DMS53 (cell line): Measurements from ENCODE around the gene PTCD1.
A peak's percentile ranks its signal among the peaks of the same experiment; 100 is the strongest.

Experiments
- DNase-seq: peaks from one replicate; lab custom pipeline; 2025; lab: John Stamatoyannopoulos, UW

PTCD1 gene

GRCh38 chr7:99448855-99449254 lies 10.3 kb upstream of the PTCD1 start:
- no peak for DNase-seq

- DNase-seq, result peak; percentile 69
These were observed 9.3 kb upstream of the PTCD1 start for GRCh38 chr7:99447943-99448342.

GRCh38 chr7:99446096-99446495 lies 7.5 kb upstream of the PTCD1 start:
- no peak for DNase-seq

GRCh38 chr7:99440195-99440594 lies 1.6 kb upstream of the PTCD1 start:
- no peak for DNase-seq

DNA sequence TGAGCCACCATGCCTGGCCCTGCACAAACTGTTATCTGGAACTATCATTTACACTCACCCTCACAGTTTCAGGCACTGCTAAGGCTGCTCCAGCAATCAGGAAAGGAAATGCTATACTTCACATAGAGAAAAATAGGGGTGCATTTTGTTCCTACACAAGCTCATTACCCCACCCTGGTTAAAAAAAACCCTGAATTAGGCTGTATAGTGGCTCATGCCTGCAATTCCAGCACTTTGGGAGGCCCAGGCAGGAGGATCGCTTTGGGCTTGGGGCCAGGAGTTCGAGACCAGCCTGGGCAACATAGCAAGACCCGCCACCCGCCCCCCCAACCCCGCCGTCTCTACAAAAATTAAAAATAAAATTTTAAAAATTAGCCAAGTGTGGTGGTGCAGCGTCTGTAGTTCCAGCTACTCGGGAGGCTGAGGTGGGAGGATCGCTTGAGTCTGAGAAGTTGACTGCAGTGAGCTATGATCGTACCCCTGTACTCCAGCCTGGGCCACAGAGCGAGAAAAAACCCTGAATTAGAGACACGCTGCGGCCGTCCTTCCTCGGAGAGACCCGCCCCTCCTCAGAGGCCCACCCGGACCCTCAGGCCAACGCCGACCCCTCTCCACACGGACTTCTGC lies 539 bp downstream of the PTCD1 start:
- DNase-seq, result peak; percentile 58

GRCh38 chr7:99433158-99433557 lies 5.4 kb downstream of the PTCD1 start:
- DNase-seq, result no peak

DNA sequence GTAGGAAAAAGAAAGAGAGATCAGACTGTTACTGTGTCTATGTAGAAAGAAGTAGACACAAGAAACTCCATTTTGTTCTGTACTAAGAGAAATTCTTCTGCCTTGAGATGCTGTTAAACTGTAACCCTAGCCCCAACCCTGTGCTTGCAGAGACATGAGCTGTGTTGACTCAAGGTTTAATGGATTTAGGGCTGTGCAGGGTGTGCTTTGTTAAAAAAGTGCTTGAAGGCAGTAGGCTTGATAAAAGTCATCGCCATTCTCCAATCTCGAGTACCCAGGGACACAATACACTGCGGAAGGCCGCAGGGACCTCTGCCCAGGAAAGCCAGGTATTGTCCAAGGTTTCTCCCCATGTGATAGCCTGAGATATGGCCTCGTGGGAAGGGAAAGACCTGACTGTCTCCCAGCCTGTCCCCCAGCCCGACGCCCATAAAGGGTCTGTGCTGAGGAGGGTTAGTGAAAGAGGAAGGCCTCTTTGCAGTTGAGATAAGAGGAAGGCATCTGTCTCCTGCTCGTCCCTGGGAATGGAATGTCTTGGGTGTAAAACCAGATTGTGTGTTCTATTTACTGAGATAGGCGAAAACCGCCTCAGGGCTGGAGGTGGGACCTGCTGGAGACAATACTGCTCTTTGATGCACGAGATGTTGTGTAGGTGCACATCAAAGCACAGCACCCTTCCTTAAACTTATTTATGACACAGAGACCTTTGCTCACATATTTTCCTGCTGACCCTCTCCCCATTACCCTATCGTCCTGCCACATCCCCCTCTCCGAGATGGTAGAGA lies 6.7 kb downstream of the PTCD1 start:
- peak; percentile 72 for DNase-seq

DNA sequence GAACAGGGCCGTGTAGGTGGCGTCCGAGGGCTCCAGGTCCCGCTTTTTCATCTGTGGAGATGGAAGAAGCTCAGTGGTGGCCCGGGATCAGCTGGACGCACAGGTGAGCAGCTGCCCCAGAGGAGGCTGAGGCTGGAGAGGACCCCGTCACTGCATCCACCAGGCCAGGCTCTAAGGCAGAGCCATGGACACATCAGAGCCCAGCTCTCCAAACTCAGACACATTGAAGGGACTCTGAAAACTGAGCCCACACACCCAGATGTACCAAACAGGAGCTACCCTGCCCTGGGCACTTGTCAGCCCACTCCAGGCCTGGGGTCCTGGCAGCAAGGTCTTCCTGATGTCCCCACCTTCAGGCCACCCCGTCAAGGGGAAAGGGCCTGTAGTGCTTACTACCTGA lies 8.8 kb downstream of the PTCD1 start:
- no peak for DNase-seq

- no peak for DNase-seq
These were observed 9.5 kb downstream of the PTCD1 start for GRCh38 chr7:99428972-99429566.

DNA sequence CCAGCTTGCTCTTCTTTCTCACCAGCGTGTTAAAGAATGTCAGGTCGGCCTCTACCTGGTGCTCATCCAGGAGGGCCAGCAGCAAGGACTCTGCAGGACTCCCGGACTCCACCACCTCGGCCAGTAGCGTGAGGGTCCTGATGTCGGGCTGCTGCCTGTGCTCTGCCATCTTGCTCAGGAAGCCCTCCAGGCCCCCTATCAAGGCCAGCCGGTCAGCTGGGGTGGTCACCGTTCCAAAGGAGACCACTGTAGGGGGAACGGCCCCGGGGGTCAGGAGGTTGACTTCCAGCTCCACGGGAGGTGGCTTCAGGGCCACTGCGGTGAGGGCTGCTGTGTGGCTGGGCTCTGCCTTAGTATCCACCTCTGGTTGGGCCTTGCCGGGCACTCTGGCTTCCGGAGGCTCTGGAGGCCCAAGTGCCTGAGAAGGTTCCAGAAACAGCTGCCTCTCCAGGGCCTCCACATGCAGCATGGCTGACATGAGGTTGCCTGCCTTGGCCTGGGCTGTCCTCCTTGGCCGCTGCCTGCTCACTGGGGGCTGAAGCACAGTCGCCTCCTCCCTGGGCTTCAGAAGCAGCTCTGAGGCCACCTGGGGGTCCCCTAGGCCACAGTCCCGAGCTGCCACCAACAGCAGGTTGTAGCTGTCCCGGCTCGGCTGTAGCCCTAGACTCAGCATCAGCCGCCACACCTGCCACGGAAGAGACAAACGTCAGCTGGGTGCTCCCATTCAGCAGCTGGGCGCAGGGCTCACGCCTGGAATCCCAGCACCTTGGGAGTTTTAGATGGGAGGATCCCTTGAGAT lies 13.5 kb downstream of the PTCD1 start:
- DNase-seq, result no peak

DNA sequence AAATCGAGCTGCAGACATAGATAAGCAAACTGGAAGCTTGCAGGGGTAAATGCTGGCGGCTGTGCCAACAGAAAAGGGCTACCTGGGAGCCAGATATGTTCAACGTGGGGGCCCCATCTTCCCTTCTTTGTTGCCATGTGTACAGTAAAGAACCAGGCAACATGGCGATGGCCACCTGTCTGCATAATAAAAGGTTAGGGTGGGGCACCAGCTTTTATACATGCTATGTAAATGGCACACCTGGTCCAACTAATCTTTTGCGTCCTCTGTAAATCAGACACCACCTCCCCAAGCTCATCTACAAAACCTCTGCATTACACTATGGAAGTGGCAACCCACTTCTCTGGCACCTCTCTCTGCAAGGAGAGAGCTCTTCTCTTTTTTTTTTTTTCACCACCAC lies 16.0 kb downstream of the PTCD1 start:
- peak; percentile 68 for DNase-seq

DNA sequence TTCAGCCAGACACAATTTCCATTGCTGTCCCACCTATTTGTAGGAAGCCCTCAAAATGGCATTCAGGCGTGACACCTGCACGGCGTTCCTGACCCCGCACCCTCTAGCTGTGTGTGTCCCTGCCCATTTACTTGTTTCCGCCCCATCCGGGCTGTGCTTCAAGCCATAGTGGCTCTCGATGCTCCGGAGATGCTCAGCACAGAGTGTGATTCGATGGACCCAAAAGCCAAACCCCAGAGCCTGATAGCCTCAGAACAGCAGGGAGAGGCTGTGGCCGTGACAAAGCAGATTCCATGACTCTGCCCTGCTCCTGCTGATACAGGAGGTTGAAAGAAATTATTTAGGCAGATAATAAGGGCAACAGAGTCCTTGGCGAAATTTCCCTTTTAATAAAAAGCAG lies 16.4 kb downstream of the PTCD1 start:
- peak; percentile 86 for DNase-seq

- no peak for DNase-seq
These were observed 17.6 kb downstream of the PTCD1 start for GRCh38 chr7:99420986-99421385.

DNA sequence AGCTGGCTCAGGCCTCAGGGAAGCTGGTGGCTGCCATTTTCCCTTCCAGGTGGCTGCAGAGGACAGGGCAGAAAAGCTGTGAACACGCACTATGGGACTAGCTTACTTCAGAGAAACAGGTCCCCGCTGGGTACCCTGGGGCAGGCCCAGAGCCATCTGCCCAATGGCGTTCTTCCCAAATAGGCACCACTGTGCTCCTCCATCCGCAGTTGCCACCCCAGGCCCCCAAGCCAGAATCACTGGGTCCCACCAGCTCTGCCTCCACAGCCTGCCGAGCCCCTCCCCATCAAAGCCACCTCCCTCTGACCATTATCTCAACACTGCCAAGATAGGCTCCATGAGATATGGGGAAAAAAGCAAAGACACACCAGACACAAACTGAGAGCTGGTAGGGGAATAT lies 18.4 kb downstream of the PTCD1 start:
- no peak for DNase-seq

GRCh38 chr7:99419323-99420021 lies 19.1 kb downstream of the PTCD1 start:
- no peak for DNase-seq

- DNase-seq, result no peak
These were observed 20.3 kb downstream of the PTCD1 start for GRCh38 chr7:99418260-99418659.

DNA sequence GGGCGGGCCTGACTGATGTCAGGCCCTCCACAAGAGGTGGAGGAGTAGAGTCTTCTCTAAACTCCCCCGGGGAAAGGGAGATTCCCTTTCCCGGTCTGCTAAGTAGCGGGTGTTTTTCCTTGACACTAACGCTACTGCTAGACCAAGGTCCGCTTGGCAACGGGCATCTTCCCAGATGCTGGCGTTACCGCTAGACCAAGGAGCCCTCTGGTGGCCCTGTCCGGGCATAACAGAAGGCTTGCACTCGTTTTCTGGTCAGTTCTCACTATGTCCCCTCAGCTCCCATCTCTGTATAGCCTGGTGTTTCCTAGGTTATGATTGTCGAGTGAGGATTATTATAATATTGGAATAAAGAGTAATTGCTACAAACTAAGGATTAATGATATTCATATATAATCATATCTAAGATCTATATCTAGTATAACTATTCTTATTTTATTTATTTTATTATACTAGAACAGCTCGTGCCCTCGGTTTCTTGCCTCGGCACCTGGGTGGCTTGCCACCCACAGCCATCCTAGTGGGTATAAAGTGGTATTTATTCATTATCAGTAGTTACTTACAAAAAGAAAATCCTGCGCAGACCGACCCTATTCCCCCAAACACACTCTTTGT lies 23.0 kb downstream of the PTCD1 start:
- DNase-seq, result peak; percentile 87

GRCh38 chr7:99410635-99411034 lies 28.0 kb downstream of the PTCD1 start:
- DNase-seq, result no peak

DNA sequence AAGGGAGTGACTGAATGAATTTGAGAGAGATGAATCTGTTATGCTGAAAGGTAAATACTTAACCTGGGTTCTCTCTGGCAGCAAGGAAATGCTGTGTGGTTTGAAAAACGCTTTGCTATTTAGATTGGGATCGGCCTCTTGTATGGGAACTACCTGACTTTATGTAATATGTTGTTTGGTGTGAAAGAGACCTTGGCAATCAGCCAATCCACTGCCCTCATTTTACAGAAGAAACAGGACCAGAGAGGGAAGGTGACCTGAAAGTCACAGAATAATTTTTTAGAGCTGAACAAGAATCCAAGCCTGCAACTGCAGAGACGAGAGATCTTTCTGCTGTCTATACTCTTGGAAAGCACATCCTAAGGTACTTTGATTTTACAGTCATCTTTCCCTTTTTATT lies 28.8 kb downstream of the PTCD1 start:
- DNase-seq, result peak; percentile 48

DNA sequence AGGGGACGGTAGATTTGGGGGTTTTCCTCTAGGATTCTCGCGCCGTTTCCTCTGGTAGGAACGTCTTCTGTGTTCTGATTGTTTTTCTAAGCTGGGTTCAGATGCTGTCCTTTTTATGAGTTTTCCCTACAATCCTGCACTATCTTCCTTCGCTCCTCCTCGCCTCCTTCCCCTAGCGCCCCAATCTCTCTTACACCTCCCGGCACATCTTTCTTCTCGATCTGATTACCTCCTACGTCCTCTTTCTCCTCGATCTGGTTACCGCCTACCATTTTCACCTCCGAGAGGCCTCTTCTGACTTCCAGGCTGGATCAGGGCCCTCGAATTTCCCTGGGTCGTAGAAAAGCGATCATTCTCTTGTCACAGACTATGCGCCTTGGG lies 29.4 kb downstream of the PTCD1 start:
- peak; percentile 63 for DNase-seq

DNA sequence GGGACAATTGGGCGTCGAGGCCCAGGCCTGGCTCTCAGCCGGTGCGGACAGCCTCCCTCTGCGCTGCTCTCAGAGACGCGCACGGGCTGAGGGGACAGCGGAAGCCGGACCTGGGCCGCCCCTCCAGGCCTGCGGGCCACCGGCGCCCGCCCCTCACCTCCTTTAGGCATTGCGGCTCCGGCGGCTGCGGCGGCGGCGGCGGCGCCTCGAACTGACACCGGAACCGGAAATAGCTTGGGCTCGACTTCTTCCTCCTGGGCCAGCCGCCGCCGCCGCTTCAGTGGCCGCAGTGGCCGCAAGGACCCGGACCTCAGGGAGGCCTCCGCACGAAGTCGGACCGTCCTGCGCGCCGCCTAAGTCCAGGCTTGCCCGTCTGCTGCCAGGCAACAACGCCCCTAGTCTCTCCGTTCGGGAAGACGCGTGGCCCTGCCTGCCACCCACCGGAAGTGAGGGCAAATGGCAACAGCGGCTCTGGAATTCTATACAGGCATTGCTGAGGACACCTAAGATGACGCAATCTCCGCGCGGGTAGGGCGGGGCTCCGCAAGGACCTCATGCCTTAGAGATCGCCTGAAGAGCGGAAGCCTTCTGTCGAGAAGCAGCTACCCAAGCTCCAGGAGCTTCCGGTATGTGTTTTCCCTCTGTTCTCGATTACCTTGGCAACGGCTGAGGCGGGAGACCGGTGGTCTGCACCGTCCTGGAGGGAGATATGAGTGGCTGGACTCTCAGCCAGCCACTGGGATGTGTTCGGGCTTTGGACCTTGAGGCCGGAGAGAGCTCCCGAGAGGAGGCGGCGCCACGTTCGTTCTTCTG lies 30.0 kb downstream of the PTCD1 start, which contains the start of the genes BUD31 and PDAP1:
TSS of gene BUD31 (plus strand) at position 591 of the 813 bp plus-strand sequence. CDS start 2,124 bp downstream, outside the sequence.
TSS of gene PDAP1 (minus strand) at position 219 of the 813 bp plus-strand sequence. CDS start at position 170, 49 bp downstream.
- peak; percentile 98 for DNase-seq
